Stimulated activated CD8-positive, alpha-beta memory T cell treated with anti-CD3 and anti-CD28 coated beads, Interleukin-2, amount 100 ng/mL, for 1 hour (primary cell): ENCODE measurements around the gene CCDC40.
"Not testable (repeated sequence)": the region's sequence is repeated elsewhere in the genome, so short reads cannot be mapped to it uniquely, and the experiment has no call there.

Experiments
- DNase-seq, 2 donors: peaks; one replicate each; pipeline ENCODE4 v3.0.0-alpha.2; 2020; ENCODE audit warnings: low read depth in 2 of 2

Gene CCDC40

GRCh38 chr17:80035937-80036714 lies at the start of gene CCDC40:
Gene CCDC40, plus strand, starts transcription at chr17:80036642. Its CDS starts 21 bp downstream, at chr17:80036663.
- DNase-seq, result peak; percentile 55 to 66

- no peak for DNase-seq
Measured at GRCh38 chr17:79987187-79987934, 49.1 kb upstream of the CCDC40 start.

DNA sequence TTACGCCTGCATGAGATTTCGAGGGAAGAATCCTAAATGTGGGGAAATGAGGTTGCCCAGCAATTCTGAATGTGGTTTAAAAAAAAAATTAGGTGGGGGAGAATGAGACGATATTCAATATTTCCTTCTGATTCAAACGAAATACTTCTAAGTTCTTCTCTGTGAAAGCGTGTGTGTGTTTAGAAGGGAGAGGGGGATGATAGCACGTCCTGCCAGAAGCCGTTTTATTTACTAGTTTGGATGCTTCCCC lies 48.6 kb upstream of the CCDC40 start:
- DNase-seq, result no peak

- DNase-seq, result no peak
Measured at GRCh38 chr17:79988185-79988971, 48.1 kb upstream of the CCDC40 start.

DNA sequence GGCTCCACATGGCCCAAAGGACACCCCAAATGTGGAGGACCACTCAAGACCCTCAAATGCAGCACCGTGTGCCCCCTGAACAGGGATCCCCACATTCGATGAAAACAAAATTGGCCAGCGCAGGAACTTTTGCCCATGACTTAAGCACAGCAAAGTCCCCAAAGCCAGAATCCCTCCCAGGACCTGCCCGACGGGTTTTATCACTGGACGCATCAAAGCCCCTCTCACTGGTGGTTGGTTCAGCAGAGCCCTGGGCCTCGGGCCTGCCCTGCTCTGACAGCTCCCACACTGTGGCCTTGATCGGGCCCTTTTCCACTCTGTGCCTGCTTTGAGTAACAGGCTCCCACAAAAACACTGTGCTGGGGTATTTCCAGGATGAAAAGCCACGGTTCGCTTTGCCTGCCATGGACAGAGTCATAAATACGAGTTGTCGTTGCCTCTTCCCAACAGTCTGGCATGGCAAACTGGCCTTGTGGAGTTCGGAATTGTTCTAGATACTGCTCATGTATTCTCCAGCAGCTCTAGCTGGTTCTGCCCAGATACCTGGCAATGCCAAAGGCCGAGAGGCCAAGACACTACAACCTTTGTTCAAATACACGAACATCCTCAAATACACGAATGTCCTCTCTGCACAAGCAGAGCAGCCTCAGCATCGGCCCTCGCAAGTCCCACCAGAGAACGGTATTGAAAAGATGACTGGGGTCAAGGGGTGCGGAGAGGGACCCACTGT lies 47.2 kb upstream of the CCDC40 start:
- no peak for DNase-seq

- DNase-seq, result no peak
Measured at GRCh38 chr17:79990051-79990592, 46.3 kb upstream of the CCDC40 start.

- no peak for DNase-seq
Measured at GRCh38 chr17:79990704-79991103, 45.7 kb upstream of the CCDC40 start.

DNA sequence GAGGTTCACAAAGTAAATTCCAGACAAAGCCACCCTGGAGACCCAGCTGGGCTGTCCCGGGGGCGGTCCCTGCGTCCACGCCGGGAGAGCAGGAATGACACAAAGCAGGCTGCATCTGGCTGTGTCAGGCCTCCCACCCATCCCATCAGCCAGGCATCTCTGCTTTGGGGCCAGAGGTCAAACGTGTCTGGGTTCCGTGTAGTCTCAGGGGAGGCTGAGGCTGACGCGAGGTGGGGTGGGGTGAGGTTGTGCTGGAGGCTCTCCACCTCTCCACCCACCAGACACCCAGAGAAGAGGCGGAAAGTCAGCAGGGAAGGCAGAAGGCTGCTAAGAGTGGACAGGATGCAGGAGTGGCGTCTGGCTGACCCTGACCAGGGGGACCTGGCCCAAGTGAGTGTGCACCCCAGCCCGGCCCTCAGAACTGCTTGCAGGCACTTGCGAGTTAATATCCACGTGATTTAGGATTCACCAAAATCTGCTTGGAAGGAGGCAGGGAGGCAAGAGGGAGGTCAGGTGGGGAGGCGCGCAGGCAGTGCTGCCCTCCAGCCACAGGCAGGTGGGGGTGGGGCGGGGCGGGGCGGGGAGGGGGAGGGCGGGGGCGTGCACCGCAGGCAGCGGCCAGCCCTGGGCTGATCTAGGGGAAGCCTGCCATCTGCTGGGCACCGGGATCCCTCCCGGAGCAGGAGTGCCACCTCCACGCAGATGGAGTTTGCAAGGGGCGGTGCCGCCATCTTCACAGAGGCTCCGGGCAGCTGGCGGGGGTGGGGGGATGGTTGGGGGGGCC lies 45.1 kb upstream of the CCDC40 start:
- peak; percentile 57 to 68 for DNase-seq

- DNase-seq, result no peak
Measured at GRCh38 chr17:79991924-79992648, 44.4 kb upstream of the CCDC40 start.

- DNase-seq, result no peak
Measured at GRCh38 chr17:79992649-79993389, 43.6 kb upstream of the CCDC40 start.

DNA sequence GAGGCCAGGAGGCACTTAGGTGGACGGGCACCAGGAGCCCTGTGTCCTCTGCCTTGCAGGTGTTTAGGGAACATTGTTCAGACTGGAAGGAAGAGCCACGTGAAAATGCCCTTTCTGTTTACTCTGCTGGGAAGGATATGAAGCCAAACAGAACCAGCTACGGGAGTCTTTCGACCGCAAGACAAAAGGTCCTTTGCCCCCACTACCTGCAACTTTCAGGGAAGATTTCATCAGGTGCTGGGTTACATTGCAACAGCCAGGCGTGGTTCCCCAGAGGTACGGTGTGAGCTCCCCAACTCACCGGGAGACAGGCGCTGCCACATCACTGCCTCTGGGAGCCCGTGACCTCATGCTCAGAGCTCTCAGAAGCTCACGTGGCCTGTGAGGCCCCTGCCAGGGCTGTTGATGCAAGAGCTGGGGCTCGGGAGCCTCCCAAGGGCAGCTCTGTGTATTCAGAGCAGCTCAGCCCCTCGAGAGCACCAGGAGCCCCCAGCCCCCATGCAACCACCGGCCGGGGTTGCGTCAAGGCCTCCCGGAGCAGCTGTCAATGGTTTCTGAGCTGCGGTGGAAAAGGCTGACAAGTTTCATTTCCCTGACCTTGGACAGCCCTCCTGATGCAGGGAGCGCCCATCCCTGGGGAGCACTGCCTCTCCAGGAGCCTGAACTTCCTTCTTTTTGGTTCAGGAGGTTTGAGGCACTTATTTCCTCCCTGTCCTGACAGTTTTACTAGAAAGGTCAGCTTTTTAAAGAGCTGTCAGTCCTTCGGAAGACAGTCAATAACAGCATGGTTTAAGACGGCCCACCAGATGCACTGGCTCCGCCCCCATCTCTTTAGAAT lies 42.8 kb upstream of the CCDC40 start:
- DNase-seq, result no peak

GRCh38 chr17:79994228-79994569 lies 42.2 kb upstream of the CCDC40 start:
- DNase-seq, result not testable (repeated sequence)

- no peak for DNase-seq
Measured at GRCh38 chr17:79994602-79995001, 41.8 kb upstream of the CCDC40 start.

DNA sequence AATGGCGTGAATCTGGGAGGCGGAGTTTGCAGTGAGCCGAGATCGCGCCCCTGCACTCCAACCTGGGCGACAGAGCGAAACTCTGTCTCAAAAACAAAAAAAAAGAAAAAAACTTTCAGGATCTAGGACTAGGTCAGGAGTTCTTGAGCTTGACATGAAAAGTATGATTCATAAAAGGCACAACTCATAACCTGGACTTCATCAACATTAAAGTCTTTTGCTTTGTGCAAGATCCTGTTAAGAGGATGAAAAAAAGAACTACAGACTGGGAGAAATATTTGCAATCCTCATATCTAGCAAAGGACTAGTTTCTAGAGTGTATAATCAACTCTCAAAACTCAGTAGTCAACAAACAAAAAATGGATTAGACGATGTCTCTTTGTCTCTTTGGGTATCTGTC lies 40.7 kb upstream of the CCDC40 start:
- no peak for DNase-seq

DNA sequence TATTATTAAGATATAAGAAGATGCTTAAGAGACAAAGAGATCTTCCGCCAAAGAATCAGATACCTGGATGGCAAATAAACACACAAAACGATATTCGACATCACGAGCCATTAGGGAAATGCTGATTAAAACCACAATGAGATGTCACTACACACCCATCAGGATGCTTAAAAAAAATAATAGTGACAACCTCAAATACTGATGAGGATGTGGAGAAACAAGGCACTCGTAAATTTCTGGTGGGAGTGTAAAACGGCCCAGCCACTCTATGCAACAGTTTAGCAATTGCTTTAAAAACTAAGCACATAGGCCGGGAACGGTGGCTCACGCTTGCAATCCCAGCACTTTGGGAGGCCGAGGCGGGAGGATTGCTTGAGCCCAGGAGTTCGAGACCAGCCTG lies 40.2 kb upstream of the CCDC40 start:
- no peak for DNase-seq

GRCh38 chr17:79997011-79997660 lies 39.3 kb upstream of the CCDC40 start:
- DNase-seq, result peak; percentile 24 to 54

- DNase-seq, result no peak
Measured at GRCh38 chr17:80000136-80000535, 36.3 kb upstream of the CCDC40 start.
